RWPE1 (cell line): ENCODE results near the gene BSN.

Experiments used
- CTCF ChIA-PET: fragments of 350-600 bp; sonication (Branson Sonifier 250); formaldehyde crosslinking; extraction: SDS; loops from one replicate; lab custom pipeline; 2021; lab: Yijun Ruan, JAX
- POLR2A ChIA-PET: fragments of 400-600 bp; formaldehyde crosslinking; extraction: SDS; loops from one replicate; lab custom pipeline; 2020; ENCODE audit warnings: antibody characterized with exemption; ENCODE audit not compliant: low non-redundant PET; lab: Yijun Ruan, JAX
- DNase-seq: peaks from one replicate; pipeline ENCODE4 v3.0.0; 2012; ENCODE audit warnings: low spot score
- H3K27ac ChIP-seq: fragments of 450-650 bp; 2 replicates; pipeline ENCODE4 v1.5.1; 2017
- TF ChIP-seq, protein P1 (sequence below): fragments of 450-650 bp; conservative IDR thresholded peaks from 2 replicates; pipeline ENCODE4 v1.5.1; 2017; ENCODE audit warnings: low read depth, mild to moderate bottlenecking

BSN gene

DNA sequence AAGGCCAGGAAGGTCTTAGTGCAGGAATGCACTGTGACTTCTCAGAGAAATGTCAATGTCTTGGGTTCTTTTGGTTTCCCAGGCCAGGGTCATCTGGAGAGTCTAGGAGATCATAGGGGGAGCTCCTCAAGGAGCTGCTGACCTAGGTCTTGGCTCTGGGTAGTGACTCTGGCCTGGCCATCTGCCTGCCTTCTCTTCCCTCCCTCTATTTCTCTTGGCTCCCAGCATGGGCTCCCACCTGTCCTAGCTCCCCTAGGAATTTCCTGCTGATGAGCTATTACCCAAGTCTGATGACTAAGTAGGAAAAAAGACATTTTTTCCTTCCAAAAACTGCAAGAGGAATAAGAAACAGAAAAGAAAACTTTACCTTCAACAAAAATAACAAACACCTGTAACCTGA is 57.4 kb downstream of the BSN start:
- TF ChIP-seq, protein P1, sequence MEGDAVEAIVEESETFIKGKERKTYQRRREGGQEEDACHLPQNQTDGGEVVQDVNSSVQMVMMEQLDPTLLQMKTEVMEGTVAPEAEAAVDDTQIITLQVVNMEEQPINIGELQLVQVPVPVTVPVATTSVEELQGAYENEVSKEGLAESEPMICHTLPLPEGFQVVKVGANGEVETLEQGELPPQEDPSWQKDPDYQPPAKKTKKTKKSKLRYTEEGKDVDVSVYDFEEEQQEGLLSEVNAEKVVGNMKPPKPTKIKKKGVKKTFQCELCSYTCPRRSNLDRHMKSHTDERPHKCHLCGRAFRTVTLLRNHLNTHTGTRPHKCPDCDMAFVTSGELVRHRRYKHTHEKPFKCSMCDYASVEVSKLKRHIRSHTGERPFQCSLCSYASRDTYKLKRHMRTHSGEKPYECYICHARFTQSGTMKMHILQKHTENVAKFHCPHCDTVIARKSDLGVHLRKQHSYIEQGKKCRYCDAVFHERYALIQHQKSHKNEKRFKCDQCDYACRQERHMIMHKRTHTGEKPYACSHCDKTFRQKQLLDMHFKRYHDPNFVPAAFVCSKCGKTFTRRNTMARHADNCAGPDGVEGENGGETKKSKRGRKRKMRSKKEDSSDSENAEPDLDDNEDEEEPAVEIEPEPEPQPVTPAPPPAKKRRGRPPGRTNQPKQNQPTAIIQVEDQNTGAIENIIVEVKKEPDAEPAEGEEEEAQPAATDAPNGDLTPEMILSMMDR = no peak
- ChIA-PET POLR2A (no interaction called here), CTCF (no interaction called here)
- H3K27ac ChIP-seq = peak overlapping the region; percentile 55
- no peak for DNase-seq

DNA sequence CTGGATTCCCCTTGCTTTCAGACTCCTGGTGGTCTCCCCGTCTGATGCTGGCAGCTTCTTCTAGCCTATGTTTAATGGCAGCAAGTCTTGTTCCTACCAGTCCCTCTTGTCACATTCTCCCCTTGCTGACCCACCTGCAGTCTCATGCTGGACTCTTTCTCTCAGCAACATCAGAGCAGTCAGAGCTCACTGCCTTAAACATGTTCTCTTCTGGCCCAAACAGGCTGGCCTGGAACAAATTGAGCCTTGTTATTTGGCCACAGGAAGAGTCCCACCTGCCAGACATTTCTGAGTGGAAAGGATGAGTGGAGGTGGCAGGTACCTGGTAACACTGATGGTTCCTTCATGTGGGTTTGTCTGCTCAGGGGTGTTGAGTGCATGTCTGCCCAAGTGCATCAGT is 60.7 kb downstream of the BSN start:
- DNase-seq = no peak
- TF ChIP-seq, protein P1 = no peak
- ChIA-PET POLR2A (interaction anchor here (0.6 kb wide), 1 partner anchor 124 kb away, joined by 11 read pairs; no protein-coding TSS in a partner anchor), CTCF (no interaction called here)
- no peak overlapping the region for H3K27ac ChIP-seq

DNA sequence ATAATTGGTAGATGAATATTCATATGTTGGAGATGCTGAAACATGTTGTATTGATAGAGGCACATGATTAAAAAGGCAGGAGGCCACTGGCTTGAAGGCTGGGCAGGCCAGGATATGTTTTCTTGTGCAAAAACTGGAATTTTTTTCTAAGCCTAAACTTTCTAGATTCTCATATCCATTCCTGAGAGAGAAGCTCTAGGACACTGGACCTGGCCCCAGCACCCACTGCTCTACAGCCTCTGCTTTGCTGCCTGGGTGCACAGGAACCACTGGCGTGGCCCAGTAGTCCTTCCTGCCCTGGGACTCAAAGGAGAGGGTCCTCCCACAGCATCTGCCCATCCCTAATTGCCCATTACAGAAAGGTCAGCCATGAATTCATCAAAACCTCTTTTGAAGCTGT is 61.8 kb downstream of the BSN start:
- TF ChIP-seq, protein P1 = no peak
- ChIA-PET CTCF (interaction anchor here (1.3 kb wide), 1 partner anchor 13 kb away, joined by 3 read pairs; no protein-coding TSS in a partner anchor), POLR2A (no interaction called here)
- H3K27ac ChIP-seq = no peak overlapping the region
- DNase-seq = no peak

DNA sequence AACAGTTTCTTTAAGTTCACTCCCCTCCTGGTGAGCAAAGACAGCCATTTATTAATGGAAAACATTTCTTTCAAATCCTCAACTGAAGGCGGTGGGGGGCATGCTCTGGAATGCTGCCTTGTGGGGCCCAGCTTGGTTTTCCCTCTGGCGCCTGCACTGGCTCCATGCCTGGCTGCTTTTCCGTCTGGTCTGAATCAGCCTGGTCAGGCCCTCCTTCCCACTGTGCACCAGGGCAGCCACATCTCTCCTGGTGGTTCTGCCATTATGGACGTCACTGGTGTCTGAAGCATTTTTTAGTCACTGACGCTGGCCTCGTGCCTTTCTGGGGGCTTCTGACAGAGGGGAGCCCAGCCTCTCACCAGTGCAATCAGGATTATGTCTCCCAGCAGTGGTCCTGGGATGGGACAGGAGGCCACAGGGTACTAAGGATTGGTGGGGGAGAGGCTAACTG is 62.2 kb downstream of the BSN start:
- DNase-seq = no peak
- ChIA-PET CTCF (interaction anchor here (0.6 to 1.3 kb wide), 2 partner anchors 14 to 23 kb away, joined by 3 read pairs; no protein-coding TSS in a partner anchor), POLR2A (no interaction called here)
- H3K27ac ChIP-seq = no peak overlapping the region
- TF ChIP-seq, protein P1 = no peak

DNA sequence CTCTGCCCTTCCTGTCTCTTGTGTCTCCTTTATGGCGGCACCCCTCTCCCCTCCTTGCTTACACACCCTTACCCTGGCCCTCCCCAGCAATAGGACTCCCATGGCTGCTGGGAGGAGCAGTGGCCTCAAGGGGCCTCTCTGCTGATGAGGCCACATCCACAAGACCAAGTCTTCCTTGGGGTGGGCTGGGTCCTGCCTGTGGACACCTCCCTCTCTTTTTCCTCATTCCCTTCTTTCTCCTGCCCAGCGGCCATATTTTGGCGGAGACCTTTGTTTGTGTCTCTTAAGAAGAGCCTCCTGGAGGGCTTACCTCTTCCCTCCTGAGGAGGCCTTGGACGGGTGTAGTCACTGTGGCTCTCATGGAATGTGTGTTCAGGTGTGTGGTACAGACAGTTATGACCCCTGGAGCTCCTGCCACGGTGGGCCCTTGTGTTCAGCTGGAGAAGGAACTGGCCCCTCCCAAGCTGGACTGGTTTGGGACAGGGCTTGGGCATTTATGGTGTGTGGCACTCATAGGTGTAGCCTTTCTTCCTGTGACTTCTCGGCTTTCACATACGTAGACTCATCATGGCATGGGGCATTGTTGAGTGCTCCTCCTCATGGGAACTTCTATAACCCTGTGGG is 63.2 kb downstream of the BSN start:
- ChIA-PET CTCF (no interaction called here), POLR2A (no interaction called here)
- no peak for DNase-seq
- TF ChIP-seq, protein P1 = no peak
- H3K27ac ChIP-seq = no peak overlapping the region

DNA sequence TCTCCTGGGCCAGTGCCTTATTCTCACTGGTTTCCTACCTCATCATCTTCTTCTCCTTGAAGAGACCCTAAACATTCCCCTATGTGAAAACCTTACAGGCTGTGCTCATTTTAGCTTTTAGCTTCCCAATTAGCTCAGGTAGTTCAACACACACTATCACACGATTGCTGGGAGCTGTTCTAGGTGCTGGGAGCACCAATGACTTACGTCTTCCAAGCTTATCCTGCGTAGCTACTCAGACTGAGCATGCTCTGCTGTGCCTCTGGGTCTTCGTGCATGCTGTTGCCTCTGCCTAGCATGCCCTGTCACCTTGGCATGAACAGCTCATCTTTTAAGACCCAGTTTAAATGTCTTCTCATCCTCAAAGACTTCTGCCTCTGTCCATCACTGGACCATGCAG is 64.1 kb downstream of the BSN start:
- TF ChIP-seq, protein P1 = no peak
- POLR2A ChIA-PET = no interaction called here
- no peak for DNase-seq
- H3K27ac ChIP-seq = no peak overlapping the region
- CTCF ChIA-PET = no interaction called here
